T-helper 9 cell (primary cell): Measurements from ENCODE around the gene IGF1R.

Experiments used
- DNase-seq: peaks from one replicate; pipeline ENCODE4 v3.0.0-alpha.2; 2020

Gene IGF1R

GRCh38 chr15:98866511-98866910, 218.2 kb downstream of the IGF1R start:
- DNase-seq: no peak

DNA sequence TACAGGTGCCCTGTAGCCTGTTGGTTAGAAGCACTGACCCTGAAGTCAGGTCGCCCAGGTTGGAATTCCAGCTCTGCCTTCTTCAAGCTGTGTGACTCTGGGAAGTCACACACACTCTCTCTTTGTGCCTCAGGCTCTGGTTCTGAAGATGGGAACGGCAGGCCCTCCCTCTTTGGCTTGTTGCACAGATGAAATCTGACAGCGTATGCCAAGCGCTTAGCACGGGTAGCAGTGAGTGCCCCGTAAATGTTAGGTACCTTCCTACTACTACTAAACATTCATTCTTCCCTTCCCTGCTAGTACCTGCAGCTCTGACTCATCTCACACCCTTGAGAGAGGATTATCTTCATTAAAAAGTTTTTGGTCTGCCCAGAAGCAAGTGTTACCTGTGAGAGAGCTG, 220.2 kb downstream of the IGF1R start:
- DNase-seq: no peak

DNA sequence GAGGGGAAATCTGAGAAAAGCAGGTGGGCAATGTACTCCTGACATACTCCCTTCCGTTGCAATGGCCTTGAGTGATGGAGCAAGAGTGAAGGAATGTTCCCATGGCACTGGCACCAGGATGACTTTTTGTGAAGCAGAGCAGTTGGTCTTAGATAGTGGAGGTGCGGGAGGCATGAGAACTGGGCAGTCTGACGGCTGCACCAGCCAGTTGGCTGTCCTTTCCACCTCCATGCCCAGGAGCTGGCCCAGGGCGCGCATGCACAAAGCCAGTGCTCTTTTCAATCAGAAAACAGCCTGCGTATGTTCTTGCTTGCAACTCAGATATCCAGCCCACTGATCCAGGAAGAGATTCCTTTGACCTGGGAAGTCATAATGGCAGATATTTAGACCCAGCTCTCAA, 222.4 kb downstream of the IGF1R start:
- no peak for DNase-seq

- DNase-seq: no peak
These were observed 224.4 kb downstream of the IGF1R start for GRCh38 chr15:98872774-98873173.

- DNase-seq: no peak
These were observed 225.3 kb downstream of the IGF1R start for GRCh38 chr15:98873441-98874218.

DNA sequence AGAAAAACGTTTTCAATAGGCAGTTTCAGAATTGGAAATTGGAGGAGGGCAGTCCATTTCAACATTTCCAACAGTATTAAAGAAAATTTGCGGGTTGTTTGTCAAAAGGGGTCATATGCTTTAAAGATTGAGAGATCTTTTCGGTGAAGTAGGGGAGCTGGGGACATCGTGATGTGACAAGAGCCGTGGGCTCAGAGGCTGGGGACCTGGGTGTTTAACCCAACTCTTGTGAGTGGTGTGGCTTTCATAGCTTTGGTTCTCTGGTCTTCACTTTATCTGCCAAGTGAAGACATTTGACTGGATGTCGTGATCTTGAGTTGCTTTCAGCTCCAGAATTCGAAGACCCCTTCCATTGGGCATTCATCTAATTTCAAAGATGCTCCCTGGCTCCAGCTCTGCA, 226.0 kb downstream of the IGF1R start:
- DNase-seq: no peak

- DNase-seq: no peak
These were observed 226.4 kb downstream of the IGF1R start for GRCh38 chr15:98874773-98875172.

GRCh38 chr15:98875309-98875708, 227.0 kb downstream of the IGF1R start:
- no peak for DNase-seq

GRCh38 chr15:98876451-98877369, 228.4 kb downstream of the IGF1R start:
- DNase-seq: no peak

DNA sequence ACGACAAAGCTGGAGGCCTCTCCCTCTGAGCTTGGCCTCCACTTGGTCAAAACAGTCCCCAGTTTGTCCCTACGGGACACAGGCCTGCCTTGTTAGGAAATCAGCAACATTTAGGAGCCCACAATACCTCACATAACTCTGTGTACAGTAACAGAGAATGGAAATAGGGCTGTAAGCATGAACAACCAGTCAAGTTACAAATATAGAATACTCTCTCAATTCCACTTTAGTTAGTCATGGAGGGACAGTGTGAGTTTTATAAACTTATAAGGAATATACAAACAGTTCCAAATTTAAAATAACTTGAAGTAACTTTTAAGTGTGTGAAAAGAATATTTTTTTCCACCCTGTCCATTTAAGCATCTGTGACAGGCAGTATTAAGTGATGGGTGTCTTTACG, 229.8 kb downstream of the IGF1R start:
- no peak for DNase-seq

DNA sequence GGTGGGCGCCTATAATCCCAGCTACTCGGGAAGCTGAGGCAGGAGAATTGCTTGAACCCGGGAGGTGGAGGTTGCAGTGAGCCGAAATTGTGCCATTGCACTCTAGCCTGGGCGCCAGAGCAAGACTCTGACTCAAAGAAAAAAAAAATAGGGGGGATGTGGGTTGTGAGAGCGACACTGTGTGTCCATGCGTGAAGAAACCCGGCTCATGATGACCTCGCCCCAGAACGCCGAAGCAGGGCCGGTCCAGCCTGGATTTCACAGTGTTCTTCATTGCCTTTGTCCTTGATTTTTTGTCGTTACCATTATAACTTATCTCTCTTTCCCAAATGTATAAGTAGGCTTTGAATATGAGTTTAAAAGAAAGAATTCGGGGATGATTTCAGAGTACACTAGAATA, 230.5 kb downstream of the IGF1R start:
- DNase-seq: no peak

GRCh38 chr15:98881526-98882520, 233.5 kb downstream of the IGF1R start:
- DNase-seq: no peak

GRCh38 chr15:98883478-98883877, 235.1 kb downstream of the IGF1R start:
- DNase-seq: no peak

DNA sequence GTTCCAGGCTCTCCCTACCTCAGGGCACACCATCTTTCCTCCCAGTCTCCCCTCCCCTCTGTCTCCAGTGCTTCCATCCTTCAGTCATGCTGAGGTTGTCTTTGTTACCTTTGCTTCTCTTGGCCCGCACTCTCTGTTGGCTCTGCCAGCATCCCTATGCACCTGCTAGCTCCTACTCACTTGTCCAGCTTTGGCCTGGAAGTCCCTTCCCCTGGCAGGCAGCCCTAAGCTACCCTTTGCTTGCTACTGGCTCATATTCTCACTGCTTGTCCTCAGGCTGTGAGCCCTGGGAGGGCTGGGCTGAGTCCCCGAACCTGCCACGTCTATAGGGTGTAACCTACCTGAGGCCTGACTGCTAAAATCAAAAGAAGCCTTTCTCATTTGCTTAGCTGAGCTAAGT, 236.6 kb downstream of the IGF1R start:
- DNase-seq: no peak

DNA sequence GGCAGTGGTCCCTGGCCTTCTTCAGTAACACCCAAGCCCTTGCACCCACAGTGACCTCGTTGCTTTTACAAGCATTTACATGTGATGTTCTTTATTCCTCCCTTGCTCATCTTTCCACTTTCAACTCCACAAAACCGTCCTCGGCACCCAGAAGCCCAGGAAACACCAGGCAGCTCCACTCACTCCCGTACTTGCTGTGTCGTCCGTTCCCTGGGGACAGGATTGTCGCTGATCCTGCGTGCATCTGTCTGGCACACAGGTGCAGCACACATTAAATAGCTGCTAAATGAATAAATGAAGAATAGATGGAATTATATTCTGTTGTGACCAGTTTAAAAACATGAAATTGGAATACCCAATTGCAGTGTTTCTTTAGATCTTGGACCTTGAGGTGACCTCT, 239.6 kb downstream of the IGF1R start:
- no peak for DNase-seq

DNA sequence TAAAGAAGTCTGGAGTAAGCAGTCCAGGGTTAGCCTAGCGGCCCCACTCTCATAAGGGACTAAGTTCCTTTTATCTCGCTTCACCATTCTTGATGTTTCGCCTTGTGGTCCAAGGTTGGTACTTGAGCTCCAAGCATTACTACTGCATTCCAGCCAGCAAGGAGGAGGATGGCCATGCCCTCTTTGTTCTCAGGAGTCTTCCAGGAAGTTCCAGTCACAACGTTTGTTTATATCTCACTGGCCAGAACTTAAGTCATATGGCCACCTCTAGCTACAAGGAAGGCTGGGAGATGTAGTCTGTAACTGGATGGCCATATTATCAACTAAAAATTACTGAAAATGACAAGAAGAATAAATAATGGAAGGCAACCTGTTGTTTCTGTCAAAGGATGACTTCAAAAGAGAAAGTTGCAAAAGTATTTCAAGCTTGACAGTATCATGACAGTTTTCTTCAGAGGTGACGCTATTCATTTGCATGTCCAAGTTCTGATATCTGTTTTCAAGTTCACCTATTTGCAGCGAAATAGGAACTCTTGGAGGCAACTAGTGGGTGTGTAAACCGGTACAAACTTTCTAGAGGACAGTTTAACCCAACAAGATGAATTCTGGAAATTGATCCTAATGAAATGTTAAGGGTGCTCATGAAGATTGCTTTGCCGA, 240.6 kb downstream of the IGF1R start:
- no peak for DNase-seq

- no peak for DNase-seq
These were observed 241.8 kb downstream of the IGF1R start for GRCh38 chr15:98889930-98890695.

GRCh38 chr15:98891301-98891700, 243.0 kb downstream of the IGF1R start:
- no peak for DNase-seq

DNA sequence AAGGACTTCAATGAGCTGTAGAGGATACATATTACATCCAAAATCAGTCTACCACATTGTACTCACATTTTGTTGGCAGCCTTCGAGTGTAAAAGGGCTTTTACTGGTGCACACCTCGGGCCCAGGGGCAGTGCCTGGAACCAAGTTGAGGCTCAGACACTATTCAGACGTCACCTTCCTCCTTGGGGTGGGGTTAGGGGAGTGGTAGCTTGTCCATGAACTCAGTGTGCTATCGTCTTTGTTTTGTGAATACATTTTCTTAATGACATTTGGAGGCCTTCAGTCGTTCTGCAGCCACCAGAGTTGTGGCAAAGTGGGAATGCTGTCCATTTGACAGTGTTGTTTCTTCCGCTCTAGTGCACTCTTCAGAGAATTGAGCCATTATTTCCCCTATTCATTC, 245.1 kb downstream of the IGF1R start:
- no peak for DNase-seq

DNA sequence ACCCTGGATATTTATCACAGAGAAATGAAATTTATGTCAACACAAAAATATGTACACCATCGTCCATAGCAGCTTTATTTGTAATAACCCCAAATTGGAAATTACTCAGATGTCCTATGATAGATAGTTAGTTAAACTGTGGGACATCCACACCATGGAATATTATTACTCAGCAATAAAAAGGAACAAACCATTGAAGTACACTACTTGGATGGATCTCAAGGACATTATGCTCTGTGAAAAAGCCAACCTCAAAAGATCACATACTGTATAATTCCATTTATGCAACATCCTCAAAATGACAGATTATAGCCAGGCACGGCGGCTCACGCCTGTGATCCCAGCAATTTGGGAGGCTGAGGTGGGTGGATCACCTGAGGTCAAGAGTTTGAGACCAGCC, 246.0 kb downstream of the IGF1R start:
- DNase-seq: no peak

DNA sequence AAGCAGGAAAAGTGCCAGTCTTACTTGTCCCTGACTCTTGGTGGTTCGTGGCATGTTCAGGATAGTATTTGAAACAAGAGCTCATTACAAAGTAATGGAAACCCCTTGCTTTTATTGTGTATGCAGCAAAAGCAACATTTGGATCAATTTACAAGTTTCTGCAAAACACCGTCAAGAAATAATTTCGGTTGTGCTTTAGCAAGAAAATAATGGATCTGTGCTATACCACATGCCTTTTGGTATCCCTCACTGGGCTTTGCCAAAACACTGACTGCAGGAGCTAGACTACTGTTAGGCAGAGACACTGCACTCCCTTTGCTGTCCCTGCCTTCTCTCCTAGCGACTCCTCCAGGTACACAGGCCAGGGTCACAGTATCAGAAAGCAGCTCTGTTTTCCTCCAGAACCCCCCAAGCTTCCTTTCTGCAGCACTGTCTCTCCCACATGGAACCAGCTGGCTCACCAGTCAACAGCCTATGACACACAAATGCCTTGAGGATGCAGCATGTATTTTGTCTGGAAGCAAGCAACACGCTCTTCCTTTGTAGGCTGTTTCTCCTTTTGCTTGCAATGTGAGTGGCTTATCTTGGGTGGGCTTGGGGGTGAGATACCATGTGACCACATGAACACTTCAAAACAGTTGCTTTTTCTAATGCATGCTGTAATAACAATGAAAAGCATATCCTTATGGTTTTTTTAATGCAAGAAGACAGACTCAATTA, 247.8 kb downstream of the IGF1R start:
- DNase-seq: no peak
